ENCODE data around the gene MYL6. TPM values are rescaled to one million over a fixed set of nuclear protein-coding genes. Genes with fewer than 3 reads are reported as not detected.

Gene MYL6
- total and polyA plus RNA-seq, 9 of the 15 experiments (the other 6 are each of a cell fraction or from before 2014, with no cell fraction given) = 557 to 1,664 (median 958) TPM

DNA sequence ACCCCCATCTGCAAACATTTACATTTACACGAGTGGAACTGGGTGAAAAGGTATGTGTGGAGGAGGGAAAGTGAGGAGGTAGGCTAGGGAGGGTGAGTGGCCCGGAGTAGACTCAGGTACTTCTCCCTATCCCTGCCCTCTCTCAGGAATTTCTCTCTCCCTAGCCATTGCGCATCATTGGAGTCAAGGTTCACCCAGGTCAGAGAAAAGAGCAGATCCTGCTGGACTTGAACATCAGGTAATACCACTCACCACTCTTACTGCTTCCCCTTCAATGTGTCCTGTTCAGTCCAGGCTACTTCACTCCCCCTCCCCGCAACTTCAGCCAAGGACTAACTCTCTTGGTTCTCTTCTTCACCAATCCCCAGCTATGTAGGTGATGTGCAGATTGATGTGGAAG lies 27.3 kb upstream of the MYL6 start:
- Histone ChIP-seq H3K27ac (ENCODE audit: extremely low read depth, low read depth, low read length) (peak overlapping the region; percentile 93; the same call in 1 of the 3 replicates), H3K9ac (ENCODE audit: insufficient read depth in 1 of 2, low read depth in 2 of 2, low read length in 2 of 2) (no peak overlapping the region), H3K4me2 (ENCODE audit: insufficient read depth, low read length) (peak overlapping the region; percentile 98; the same call in 1 of the 2 replicates), H3K4me3 (no peak overlapping the region), H3K27me3 (ENCODE audit: control insufficient read depth in 2 of 2, insufficient read depth in 2 of 2, low read length in 2 of 2) (no peaks in the 10 kb centered on the region), H3K79me2 (ENCODE audit: control insufficient read depth, insufficient read depth, low read length) (peaks cover 60% of the 10 kb centered on the region), H3K9me1 (ENCODE audit: control insufficient read depth, insufficient read depth, low read length) (peaks cover 6% of the 10 kb centered on the region), H3K9me3 (replicated peaks; ENCODE audit: control insufficient read depth, insufficient read depth, low read depth, low read length) (no peaks in the 10 kb centered on the region), H3K4me1 (replicated peaks in 1 of 2; ENCODE audit: control insufficient read depth in 2 of 2, insufficient read depth in 2 of 2, low read length in 2 of 2) (peaks cover 23 to 24% of the 10 kb centered on the region in 2 experiments; a peak in 4 of 5 replicates), H3K36me3 (ENCODE audit: control insufficient read depth, insufficient read depth, low read length) (peaks cover 62% of the 10 kb centered on the region), H2AFZ (ENCODE audit: low read depth, low read length) (no peak overlapping the region), H4K20me1 (replicated peaks; ENCODE audit: control insufficient read depth, insufficient read depth, low read length) (peaks cover 5% of the 10 kb centered on the region)
- ATAC-seq (no peak), FAIRE-seq (no peak), DNase-seq (ENCODE audit: extremely low read depth in 1 of 4, low spot score in 3 of 4) (no peak)
- BruUV-seq (replicated peaks) = no TSS peak
- ChIA-PET CTCF (ENCODE audit: low intra/inter-chr PET ratio) (no interaction called here), POLR2A (interaction anchor here (0.9 to 5.6 kb wide), 3 partner anchors 11 to 31 kb away, joined by 4 to 85 read pairs (median 6); partner anchors contain the start of gene MYL6)
- WGBS (ENCODE audit: insufficient coverage, low coverage, missing lambda C conversion rate) = 94% methylated on average over 4 of the region's 4 CpGs
- in situ Hi-C loops (cut with MboI) (no loop called here), intact Hi-C loops (cut with micrococcal nuclease) (no loop called here)
- TF ChIP-seq NEUROD1 (IDR thresholded peaks at IDR 0.05; ENCODE audit: borderline replicate concordance, low read depth, low read length, partially characterized antibody) (no peak), GTF2A2 (tag; IDR thresholded peaks at IDR 0.05) (no peak), SUPT5H (IDR thresholded peaks at IDR 0.05) (no peak), SPI1 (IDR thresholded peaks at IDR 0.05; ENCODE audit: borderline replicate concordance, low read depth, low read length) (no peak), KLF16 (IDR thresholded peaks at IDR 0.05) (no peak)
- TF ChIP-seq, protein P1, sequence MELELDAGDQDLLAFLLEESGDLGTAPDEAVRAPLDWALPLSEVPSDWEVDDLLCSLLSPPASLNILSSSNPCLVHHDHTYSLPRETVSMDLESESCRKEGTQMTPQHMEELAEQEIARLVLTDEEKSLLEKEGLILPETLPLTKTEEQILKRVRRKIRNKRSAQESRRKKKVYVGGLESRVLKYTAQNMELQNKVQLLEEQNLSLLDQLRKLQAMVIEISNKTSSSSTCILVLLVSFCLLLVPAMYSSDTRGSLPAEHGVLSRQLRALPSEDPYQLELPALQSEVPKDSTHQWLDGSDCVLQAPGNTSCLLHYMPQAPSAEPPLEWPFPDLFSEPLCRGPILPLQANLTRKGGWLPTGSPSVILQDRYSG (tag; conservative IDR thresholded peaks at IDR 0.05; ENCODE audit: low read depth) = no peak
- TF ChIP-seq, protein P2, sequence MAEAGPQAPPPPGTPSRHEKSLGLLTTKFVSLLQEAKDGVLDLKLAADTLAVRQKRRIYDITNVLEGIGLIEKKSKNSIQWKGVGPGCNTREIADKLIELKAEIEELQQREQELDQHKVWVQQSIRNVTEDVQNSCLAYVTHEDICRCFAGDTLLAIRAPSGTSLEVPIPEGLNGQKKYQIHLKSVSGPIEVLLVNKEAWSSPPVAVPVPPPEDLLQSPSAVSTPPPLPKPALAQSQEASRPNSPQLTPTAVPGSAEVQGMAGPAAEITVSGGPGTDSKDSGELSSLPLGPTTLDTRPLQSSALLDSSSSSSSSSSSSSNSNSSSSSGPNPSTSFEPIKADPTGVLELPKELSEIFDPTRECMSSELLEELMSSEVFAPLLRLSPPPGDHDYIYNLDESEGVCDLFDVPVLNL (CRISPR knock-in tag; IDR thresholded peaks at IDR 0.05; ENCODE audit: low read depth) = no peak
- TF ChIP-seq, protein P3, sequence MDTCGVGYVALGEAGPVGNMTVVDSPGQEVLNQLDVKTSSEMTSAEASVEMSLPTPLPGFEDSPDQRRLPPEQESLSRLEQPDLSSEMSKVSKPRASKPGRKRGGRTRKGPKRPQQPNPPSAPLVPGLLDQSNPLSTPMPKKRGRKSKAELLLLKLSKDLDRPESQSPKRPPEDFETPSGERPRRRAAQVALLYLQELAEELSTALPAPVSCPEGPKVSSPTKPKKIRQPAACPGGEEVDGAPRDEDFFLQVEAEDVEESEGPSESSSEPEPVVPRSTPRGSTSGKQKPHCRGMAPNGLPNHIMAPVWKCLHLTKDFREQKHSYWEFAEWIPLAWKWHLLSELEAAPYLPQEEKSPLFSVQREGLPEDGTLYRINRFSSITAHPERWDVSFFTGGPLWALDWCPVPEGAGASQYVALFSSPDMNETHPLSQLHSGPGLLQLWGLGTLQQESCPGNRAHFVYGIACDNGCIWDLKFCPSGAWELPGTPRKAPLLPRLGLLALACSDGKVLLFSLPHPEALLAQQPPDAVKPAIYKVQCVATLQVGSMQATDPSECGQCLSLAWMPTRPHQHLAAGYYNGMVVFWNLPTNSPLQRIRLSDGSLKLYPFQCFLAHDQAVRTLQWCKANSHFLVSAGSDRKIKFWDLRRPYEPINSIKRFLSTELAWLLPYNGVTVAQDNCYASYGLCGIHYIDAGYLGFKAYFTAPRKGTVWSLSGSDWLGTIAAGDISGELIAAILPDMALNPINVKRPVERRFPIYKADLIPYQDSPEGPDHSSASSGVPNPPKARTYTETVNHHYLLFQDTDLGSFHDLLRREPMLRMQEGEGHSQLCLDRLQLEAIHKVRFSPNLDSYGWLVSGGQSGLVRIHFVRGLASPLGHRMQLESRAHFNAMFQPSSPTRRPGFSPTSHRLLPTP (IDR thresholded peaks at IDR 0.05; ENCODE audit: borderline replicate concordance, extremely low read depth, insufficient read length) = no peak
- TF ChIP-seq, protein P4, sequence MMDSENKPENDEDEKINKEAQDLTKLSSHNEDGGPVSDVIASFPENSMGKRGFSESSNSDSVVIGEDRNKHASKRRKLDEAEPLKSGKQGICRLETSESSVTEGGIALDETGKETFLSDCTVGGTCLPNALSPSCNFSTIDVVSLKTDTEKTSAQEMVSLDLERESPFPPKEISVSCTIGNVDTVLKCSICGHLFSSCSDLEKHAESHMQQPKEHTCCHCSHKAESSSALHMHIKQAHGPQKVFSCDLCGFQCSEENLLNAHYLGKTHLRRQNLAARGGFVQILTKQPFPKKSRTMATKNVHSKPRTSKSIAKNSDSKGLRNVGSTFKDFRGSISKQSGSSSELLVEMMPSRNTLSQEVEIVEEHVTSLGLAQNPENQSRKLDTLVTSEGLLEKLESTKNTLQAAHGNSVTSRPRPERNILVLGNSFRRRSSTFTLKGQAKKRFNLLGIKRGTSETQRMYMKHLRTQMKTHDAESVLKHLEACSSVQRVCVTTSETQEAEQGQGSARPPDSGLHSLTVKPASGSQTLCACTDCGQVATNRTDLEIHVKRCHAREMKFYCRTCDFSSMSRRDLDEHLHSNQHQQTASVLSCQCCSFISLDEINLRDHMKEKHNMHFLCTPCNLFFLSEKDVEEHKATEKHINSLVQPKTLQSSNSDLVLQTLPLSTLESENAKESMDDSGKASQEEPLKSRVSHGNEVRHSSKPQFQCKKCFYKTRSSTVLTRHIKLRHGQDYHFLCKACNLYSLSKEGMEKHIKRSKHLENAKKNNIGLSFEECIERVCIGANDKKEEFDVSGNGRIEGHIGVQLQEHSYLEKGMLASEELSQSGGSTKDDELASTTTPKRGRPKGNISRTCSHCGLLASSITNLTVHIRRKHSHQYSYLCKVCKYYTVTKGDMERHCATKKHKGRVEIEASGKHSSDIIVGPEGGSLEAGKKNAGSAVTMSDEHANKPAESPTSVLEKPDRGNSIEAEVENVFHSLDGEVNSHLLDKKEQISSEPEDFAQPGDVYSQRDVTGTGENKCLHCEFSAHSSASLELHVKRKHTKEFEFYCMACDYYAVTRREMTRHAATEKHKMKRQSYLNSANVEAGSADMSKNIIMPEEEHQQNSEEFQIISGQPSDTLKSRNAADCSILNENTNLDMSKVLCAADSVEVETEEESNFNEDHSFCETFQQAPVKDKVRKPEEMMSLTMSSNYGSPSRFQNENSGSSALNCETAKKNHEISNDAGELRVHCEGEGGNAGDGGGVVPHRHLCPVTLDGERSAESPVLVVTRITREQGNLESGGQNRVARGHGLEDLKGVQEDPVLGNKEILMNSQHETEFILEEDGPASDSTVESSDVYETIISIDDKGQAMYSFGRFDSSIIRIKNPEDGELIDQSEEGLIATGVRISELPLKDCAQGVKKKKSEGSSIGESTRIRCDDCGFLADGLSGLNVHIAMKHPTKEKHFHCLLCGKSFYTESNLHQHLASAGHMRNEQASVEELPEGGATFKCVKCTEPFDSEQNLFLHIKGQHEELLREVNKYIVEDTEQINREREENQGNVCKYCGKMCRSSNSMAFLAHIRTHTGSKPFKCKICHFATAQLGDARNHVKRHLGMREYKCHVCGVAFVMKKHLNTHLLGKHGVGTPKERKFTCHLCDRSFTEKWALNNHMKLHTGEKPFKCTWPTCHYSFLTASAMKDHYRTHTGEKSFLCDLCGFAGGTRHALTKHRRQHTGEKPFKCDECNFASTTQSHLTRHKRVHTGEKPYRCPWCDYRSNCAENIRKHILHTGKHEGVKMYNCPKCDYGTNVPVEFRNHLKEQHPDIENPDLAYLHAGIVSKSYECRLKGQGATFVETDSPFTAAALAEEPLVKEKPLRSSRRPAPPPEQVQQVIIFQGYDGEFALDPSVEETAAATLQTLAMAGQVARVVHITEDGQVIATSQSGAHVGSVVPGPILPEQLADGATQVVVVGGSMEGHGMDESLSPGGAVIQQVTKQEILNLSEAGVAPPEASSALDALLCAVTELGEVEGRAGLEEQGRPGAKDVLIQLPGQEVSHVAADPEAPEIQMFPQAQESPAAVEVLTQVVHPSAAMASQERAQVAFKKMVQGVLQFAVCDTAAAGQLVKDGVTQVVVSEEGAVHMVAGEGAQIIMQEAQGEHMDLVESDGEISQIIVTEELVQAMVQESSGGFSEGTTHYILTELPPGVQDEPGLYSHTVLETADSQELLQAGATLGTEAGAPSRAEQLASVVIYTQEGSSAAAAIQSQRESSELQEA (IDR thresholded peaks at IDR 0.05; ENCODE audit: low read depth) = no peak

Data from K562 (cell line).